GM18507 (cell line): ENCODE data around the gene KLHL29.
"Not testable (repeated sequence)": the region's sequence is repeated elsewhere in the genome, so short reads cannot be mapped to it uniquely, and the experiment has no call there.

Source experiments
- DNase-seq: peaks from one replicate; pipeline ENCODE4 v3.0.0; 2011; ENCODE audit warnings: low read depth; ENCODE audit not compliant: insufficient read length; ENCODE audit errors: extremely low spot score
- FAIRE-seq: peaks from 2 replicates; lab custom pipeline; 2011; peaks lifted over from hg19 to GRCh38; lab: Jason Lieb, UNC

Gene KLHL29

GRCh38 chr2:23723029-23723428 is 338.1 kb downstream of the KLHL29 start:
- FAIRE-seq, DNase-seq: not testable (repeated sequence)

DNA sequence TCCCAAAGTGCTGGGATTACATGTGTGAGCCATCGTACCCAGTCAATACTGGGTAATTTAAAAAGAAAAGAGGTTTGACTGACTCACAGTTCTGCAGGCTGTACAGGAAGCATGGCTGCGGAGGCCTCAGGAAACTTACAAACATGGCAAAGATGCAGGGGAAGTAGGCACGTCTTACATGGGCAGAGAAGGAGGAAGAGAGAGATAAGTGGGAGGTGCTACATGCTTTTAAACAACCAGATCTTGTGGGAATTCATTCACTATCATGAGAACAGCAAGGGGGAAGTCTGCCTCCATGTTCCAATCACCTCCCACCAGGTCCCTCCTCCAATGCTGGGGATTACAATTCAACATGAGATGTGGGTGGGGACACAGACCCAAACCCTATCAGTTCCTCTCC is 349.4 kb downstream of the KLHL29 start:
- FAIRE-seq: no peak
- DNase-seq: no peak

DNA sequence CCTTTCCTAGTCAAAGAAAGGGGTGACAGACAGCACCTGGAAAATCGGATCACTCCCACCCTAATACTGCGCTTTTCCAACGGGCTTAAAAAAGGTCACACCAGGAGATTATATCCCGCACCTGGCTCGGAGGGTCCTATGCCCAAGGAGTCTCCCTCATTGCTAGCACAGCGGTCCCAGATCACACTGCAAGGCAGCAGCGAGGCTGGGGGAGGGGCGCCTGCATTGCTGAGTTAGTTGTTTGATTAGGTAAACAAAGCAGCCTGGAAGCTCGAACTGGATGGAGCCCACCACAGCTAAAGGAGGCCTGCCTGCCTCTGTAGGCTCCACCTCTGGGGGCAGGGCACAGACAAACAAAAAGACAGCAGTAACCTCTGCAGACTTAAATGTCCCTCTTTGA is 351.8 kb downstream of the KLHL29 start:
- not testable (repeated sequence) for FAIRE-seq, DNase-seq

DNA sequence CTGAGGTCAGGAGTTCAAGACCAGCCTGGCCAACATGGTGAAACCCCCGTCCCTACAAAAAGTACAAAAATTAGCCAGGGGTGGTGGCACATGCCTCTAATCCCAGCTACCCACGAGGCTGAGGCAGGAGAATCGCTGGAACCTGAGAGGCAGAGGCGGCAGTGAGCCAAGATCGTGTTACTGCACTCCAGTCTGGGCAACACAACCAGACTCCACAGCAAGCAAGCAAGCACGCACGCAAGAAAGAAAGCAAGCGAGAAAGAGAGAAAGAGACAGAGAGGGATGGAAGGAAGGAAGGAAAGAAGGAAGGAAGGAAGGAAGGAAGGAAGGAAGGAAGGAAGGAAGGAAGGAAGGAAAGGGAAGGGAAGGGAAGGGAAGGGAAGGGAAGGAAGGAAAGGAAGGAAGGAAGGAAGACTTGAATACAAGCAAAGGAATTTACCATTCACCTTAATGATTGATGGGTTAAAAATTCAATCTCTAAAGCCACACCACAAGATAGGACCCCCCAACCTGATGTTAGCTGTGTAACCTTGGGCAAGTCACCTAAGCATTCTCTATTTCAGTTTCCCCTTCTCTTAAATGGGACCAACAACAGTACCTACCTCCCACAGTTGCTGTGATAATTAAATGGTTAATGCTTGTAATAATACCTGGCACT is 360.2 kb downstream of the KLHL29 start:
- DNase-seq: no peak

GRCh38 chr2:23745726-23746105 is 360.7 kb downstream of the KLHL29 start:
- peak; percentile 57 for FAIRE-seq
- DNase-seq: no peak

More for the DNA sequence above, 360.2 kb downstream of the KLHL29 start:
- FAIRE-seq: no peak

DNA sequence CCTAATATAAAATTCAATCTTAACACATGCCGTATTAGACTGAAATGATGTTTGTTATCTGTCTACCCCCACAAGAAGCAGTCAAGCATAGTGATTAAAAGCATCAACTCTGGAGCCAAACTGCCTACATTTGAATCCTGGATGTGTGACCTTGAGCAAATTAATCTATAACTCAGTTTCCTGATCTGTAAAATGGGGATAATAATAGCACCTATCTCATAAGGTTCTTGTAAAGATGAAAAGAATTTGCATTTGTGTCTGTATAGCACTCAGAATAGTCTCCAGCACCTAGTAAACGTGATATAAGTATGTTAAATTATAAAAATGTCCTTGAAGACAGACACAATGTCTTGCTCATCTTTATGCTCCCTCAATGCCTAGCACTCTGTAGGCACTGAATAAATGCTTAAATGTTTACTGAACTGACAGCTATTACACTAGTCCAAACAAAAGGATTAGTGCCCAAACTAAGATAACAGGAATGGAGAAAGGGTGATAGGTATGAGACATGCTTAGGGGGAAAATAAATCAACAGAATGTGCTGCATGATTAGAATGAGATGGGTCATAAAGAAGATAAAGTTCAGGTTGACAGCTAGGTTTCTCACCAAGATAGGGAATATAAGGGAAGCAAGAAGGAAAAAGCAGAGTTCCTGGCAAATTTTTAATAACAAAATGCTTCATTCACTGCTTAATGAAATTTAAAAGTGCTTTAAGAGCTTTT is 361.3 kb downstream of the KLHL29 start:
- FAIRE-seq (peak; percentile 29), DNase-seq (no peak)

GRCh38 chr2:23751747-23752265 is 366.8 kb downstream of the KLHL29 start:
- FAIRE-seq (no peak), DNase-seq (no peak)

DNA sequence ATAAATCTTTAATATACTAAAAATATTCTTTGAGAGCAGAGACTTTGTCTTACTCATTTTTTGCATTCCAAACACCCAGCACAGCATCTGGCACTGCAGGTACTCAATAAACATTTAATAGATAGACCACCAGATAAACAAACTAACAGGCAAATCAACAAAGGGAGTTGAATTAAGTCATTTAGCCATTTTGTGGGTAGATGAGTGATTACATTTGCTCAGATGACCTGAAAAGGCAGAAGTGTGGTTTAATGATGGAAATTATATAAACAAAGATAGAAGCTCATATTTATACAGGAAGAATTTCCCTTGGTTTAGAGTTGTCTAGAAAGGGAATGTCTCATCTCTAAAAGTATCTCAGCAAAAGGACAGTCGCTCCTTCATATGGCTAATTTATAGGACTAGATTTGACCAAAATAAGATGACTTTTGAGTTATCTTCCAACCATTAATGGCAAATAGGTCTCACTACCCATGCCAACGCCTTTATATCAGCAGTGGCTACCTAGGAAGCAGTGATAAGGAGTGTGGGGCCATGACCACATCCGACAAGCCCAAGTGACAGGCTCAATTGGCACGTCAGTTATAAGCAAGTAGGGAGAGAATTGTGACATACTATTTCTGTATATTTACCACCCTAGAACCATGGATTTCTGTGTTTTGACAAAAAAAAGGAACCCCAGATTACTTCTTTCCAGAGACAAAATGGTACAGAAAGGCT is 368.5 kb downstream of the KLHL29 start:
- FAIRE-seq (no peak), DNase-seq (no peak)

DNA sequence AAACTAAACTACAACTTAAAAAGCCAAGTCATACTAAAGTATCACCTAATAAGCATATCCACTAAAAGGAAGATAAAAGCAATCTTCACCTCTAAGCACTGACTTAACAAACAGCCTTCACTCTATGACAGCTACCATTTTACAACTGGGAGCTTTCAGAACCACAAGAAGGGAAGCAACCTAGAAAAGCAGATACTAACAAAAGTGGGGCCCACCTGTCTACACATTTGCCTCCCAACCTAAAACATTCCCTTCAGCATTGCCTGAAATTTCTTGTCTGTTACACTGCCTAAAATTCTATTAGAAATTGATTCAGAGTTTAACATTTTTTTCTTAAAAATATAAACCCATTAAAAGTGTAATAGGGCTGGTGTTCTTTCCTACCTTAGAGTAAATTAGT is 370.0 kb downstream of the KLHL29 start:
- DNase-seq (no peak), FAIRE-seq (no peak)

DNA sequence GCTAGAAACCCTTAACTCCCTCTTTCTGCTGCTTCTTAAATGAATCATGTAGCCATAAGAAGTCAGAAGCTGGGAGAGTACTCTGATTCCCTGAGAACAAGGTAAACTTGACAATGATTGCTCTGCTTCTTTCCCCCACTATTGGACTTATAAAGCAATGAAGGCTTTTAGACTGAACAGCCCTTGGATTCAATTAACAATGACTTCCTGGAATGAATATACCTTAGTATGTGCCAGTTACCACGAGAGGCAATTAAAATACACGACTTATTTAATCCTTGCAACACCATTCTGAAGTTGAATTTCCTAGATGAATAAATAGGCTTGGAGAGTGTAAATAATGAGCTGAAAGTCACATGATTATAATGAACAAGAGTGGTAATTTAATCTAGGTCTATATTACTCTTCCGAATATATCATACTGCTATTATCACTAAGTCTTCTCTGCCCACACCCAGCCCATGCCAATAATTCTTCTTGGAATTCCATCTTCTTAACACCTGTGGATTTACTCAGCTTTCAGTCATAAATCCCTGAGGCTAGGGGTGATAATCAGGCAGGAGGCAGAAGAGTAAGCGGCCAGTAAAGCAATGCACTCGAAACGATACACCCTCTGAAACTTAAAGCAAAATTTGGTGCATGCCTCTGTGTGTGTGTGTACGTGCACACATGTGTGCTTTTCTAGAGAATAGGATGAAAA is 371.8 kb downstream of the KLHL29 start:
- DNase-seq (no peak), FAIRE-seq (no peak)

DNA sequence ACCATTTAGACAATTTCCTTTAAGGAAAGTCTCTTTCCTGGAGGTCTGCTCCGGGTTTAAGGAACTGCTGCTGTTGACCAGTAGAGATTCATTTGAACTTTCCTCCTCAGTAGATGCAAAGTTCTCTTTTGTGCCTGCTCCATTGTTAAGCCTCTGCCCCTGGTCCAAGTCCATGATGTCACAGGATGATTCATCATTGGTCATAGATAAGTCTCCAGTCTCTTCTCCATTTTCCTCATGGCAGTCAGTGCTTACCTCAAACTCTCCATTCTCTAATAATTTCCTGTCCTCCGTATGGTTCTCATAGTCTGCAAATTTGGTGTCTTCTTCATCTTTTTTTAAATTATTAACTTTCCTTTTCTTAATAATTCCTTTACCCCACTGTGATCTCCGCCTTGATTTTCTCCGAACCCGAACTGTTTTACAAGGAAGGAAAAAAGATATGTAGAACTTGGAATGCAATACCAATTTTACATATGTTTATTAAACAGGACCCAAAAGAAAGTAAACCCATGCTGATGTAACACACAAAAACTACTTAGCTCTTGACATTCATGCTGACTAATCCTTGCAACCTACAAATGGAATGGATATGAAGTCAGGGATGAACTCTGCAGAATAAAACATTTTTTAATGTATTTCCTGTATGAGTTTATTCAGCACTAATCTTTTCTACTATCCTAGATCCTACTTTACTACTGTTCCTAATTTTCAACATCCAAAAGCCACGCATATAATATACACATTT is 372.9 kb downstream of the KLHL29 start:
- DNase-seq (no peak), FAIRE-seq (no peak)
